AG20443 (cell line): ENCODE data around the gene AP2A2.
"Not testable (repeated sequence)": the region's sequence is repeated elsewhere in the genome, so short reads cannot be mapped to it uniquely, and the experiment has no call there.

Experiments used
- DNase-seq: peaks from one replicate; pipeline ENCODE4 v3.0.0; 2012; ENCODE audit warnings: low spot score, mixed read lengths

The AP2A2 gene

GRCh38 chr11:1015826-1016545 lies 90.3 kb downstream of the AP2A2 start:
- no peak for DNase-seq

GRCh38 chr11:1016610-1017126 lies 91.0 kb downstream of the AP2A2 start:
- not testable (repeated sequence) for DNase-seq

GRCh38 chr11:1017269-1018005 lies 91.8 kb downstream of the AP2A2 start:
- DNase-seq, result no peak

GRCh38 chr11:1018091-1018490 lies 92.4 kb downstream of the AP2A2 start:
- no peak for DNase-seq

GRCh38 chr11:1019321-1019910 lies 93.7 kb downstream of the AP2A2 start:
- DNase-seq, result no peak

- DNase-seq, result no peak
Observed at GRCh38 chr11:1020211-1020905, 94.7 kb downstream of the AP2A2 start.

GRCh38 chr11:1022411-1022810 lies 96.7 kb downstream of the AP2A2 start:
- DNase-seq, result no peak

- no peak for DNase-seq
Observed at GRCh38 chr11:1022908-1023810, 97.5 kb downstream of the AP2A2 start.

GRCh38 chr11:1023811-1024596 lies 98.3 kb downstream of the AP2A2 start:
- no peak for DNase-seq

GRCh38 chr11:1024597-1025409 lies 99.1 kb downstream of the AP2A2 start:
- no peak for DNase-seq

GRCh38 chr11:1025410-1026162 lies 99.9 kb downstream of the AP2A2 start:
- DNase-seq, result no peak

GRCh38 chr11:1026163-1026450 lies 100.4 kb downstream of the AP2A2 start:
- no peak for DNase-seq

GRCh38 chr11:1026641-1027482 lies 101.2 kb downstream of the AP2A2 start:
- DNase-seq, result no peak

- no peak for DNase-seq
Observed at GRCh38 chr11:1027483-1028290, 102.0 kb downstream of the AP2A2 start.

GRCh38 chr11:1028291-1028540 lies 102.5 kb downstream of the AP2A2 start:
- no peak for DNase-seq

GRCh38 chr11:1028616-1029015 lies 102.9 kb downstream of the AP2A2 start:
- no peak for DNase-seq

GRCh38 chr11:1029051-1029450 lies 103.4 kb downstream of the AP2A2 start:
- DNase-seq, result no peak

- DNase-seq, result no peak
Observed at GRCh38 chr11:1029654-1030053, 104.0 kb downstream of the AP2A2 start.
